MCF 10A (cell line): ENCODE measurements around the gene PANK1. TPM values are rescaled to one million over a fixed set of nuclear protein-coding genes. Genes with fewer than 3 reads are reported as not detected.

Experiments
- BruUV-seq: library from RNA; stranded (reverse); fragments of 400-500 nt; replicated peaks from 2 replicates; lab custom pipeline; 2021; lab: Mats Ljungman, UMichigan
- CTCF ChIA-PET: fragments of 300-600 bp; sonication (Branson Sonifier 250); formaldehyde crosslinking; extraction: SDS; loops from one replicate; lab custom pipeline; 2021; ENCODE audit warnings: antibody characterized with exemption, inconsistent platforms; lab: Yijun Ruan, JAX
- POLR2A ChIA-PET: fragments of 300-600, 350-650 bp; sonication (Branson Sonifier 250); formaldehyde crosslinking; extraction: SDS; loops from one replicate; lab custom pipeline; 2020; ENCODE audit warnings: antibody characterized with exemption, inconsistent platforms; lab: Yijun Ruan, JAX
- DNase-seq: peaks from one replicate; pipeline ENCODE4 v3.0.0-alpha.2; 2018; ENCODE audit not compliant: unreplicated experiment
- H3K27ac Mint-ChIP-seq: one replicate; pipeline ENCODE4 v1.8.0; 2022; ENCODE audit warnings: mild to moderate bottlenecking, low read depth, mixed read lengths; ENCODE audit not compliant: unreplicated experiment
- H3K27me3 Mint-ChIP-seq: one replicate; pipeline ENCODE4 v1.8.0; 2022; ENCODE audit warnings: mixed read lengths; ENCODE audit not compliant: insufficient read depth, unreplicated experiment
- H3K36me3 Mint-ChIP-seq: one replicate; pipeline ENCODE4 v1.8.0; 2022; ENCODE audit warnings: mild to moderate bottlenecking, moderate library complexity, mixed read lengths; ENCODE audit not compliant: insufficient read depth, unreplicated experiment
- H3K4me1 Mint-ChIP-seq: one replicate; pipeline ENCODE4 v1.8.0; 2022; ENCODE audit warnings: mixed read lengths; ENCODE audit not compliant: insufficient read depth, unreplicated experiment
- H3K4me3 Mint-ChIP-seq: one replicate; pipeline ENCODE4 v1.8.0; 2022; ENCODE audit warnings: mild to moderate bottlenecking, moderate library complexity, mixed read lengths; ENCODE audit not compliant: unreplicated experiment
- H3K9me3 Mint-ChIP-seq: one replicate; pipeline ENCODE4 v1.8.0; 2022; ENCODE audit warnings: mixed read lengths; ENCODE audit not compliant: unreplicated experiment
- CTCF ChIP-seq: fragments of 200-600 bp; IDR thresholded peaks from one replicate; pipeline ENCODE4 v1.8.0; 2022; ENCODE audit warnings: antibody characterized with exemption, mild to moderate bottlenecking; ENCODE audit not compliant: unreplicated experiment
- intact Hi-C: fragments of 100-400 bp; cut with micrococcal nuclease; formaldehyde crosslinking; loops from 2 replicates; pipeline ENCODE4 v1.14.1; 2022
- total RNA-seq: library from RNA; stranded (reverse); gene quantifications from 2 replicates; pipeline ENCODE4 v1.2.3, GENCODE V29; 2022

The PANK1 gene
- total RNA-seq, 1 experiment from 2014 or later, result 4.7 TPM

GRCh38 chr10:89662596-89662995 is 17.6 kb upstream of the PANK1 start:
- no peak for DNase-seq
- Mint-ChIP-seq H3K4me1 (no peaks in the 10 kb centered on the region), H3K4me3 (no peak overlapping the region), H3K27ac (no peak overlapping the region), H3K36me3 (no peaks in the 10 kb centered on the region), H3K9me3 (no peaks in the 10 kb centered on the region), H3K27me3 (no peaks in the 10 kb centered on the region)
- POLR2A ChIA-PET, result interaction anchor here (0.6 to 1.0 kb wide), 3 partner anchors 9 to 812 kb away, joined by 3 read pairs; no protein-coding TSS in a partner anchor
- TF ChIP-seq CTCF, result no peak
- CTCF ChIA-PET, result interaction anchor here (0.6 to 0.7 kb wide), 4 partner anchors 131 to 798 kb away, joined by 3 read pairs; no protein-coding TSS in a partner anchor
- no TSS peak for BruUV-seq
- intact Hi-C loops, result no loop called here

DNA sequence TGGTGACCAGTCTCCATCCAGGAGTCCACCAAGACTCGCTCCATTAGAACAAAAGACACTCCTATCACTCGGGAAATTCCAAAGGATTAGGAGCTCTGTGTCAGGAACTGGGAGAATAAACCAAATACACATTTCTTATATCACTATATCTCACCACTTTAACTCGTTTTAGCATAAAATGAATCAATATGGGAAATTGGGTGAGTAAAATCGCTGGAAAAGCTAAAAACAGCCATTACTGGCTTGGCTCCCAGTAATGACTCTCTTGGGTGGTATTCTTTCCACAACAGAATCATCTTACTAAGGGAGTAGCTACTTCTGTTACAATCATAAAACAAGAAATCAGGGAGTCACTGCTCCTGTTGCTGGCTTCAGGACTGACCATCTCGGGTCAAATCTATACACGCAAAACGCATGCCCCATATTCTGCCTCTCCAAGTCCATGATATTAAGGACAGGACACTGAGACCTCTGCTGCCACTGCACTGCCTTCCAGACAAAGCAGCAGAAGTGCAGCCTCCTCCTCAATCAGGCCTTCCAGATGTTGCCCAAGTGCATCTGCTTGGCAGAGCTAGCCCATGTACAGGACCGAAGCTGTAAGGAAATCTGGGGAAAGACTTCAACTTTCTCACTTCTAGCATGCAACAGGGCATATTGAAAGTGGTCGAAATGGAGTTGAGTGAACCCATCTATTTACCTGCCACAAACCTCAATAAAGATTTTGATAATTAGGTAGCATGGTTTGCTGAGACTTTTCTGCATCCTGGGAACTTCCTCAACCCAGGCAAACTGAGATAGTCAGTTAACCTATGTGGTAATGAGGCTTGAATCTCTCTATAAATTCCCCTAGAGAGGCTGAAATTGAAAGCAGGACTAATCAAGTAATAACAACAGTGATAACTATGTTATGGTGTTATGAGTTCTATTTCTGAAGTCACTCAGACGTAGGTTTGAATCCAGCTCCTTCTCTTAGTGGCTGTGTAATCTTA is 14.4 kb upstream of the PANK1 start:
- POLR2A ChIA-PET, result interaction anchor here (0.8 to 1.0 kb wide), 2 partner anchors 9 to 16 kb away, joined by 3 to 5 read pairs; no protein-coding TSS in a partner anchor
- Mint-ChIP-seq H3K36me3 (no peaks in the 10 kb centered on the region), H3K27ac (no peak overlapping the region), H3K4me1 (no peaks in the 10 kb centered on the region), H3K27me3 (no peaks in the 10 kb centered on the region), H3K9me3 (no peaks in the 10 kb centered on the region), H3K4me3 (no peak overlapping the region)
- no TSS peak for BruUV-seq
- CTCF ChIA-PET, result interaction anchor here (0.6 to 1.2 kb wide), 2 partner anchors 31 to 66 kb away, joined by 3 to 4 read pairs; no protein-coding TSS in a partner anchor
- no peak for DNase-seq
- intact Hi-C loops, result no loop called here
- no peak for TF ChIP-seq CTCF

DNA sequence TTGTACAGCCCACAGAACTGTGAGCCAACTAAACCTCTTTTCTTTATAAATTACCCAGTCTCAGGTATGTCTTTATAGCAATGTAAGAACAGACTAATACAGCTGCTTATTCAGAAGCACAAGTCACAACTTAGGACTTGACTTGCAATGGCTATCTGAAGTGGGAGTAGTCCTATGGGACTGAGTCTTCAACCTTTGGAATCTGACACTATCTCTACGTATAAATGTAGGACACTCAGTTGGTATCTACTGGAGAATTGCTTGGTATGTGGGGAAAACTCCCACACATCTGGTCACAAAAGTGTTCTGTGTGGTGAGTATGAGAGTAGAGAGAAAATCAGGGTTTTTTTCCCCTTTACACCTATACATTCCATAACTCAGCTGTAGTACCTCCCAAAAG is 12.3 kb upstream of the PANK1 start:
- TF ChIP-seq CTCF, result no peak
- DNase-seq, result no peak
- POLR2A ChIA-PET, result no interaction called here
- Mint-ChIP-seq H3K4me3 (no peak overlapping the region), H3K27me3 (no peaks in the 10 kb centered on the region), H3K9me3 (no peaks in the 10 kb centered on the region), H3K36me3 (no peaks in the 10 kb centered on the region), H3K4me1 (peaks cover 8% of the 10 kb centered on the region), H3K27ac (no peak overlapping the region)
- intact Hi-C loops, result no loop called here
- BruUV-seq, result no TSS peak
- CTCF ChIA-PET, result no interaction called here

- intact Hi-C loops, result no loop called here
- no peak for DNase-seq
- POLR2A ChIA-PET, result no interaction called here
- Mint-ChIP-seq H3K4me1 (peaks cover 8% of the 10 kb centered on the region), H3K27me3 (no peaks in the 10 kb centered on the region), H3K4me3 (no peak overlapping the region), H3K9me3 (no peaks in the 10 kb centered on the region), H3K27ac (no peak overlapping the region), H3K36me3 (no peaks in the 10 kb centered on the region)
- TF ChIP-seq CTCF, result no peak
- BruUV-seq, result no TSS peak
- CTCF ChIA-PET, result no interaction called here
Measured at GRCh38 chr10:89655722-89656121, 10.7 kb upstream of the PANK1 start.
